Esophagus muscularis mucosa (tissue), 4 donors: ENCODE results near the gene PPP1R12B.
"Not testable (repeated sequence)": the region's sequence is repeated elsewhere in the genome, so short reads cannot be mapped to it uniquely, and the experiment has no call there.

Source experiments
- EP300 ChIP-seq: sonication (generic); formaldehyde crosslinking; IDR thresholded peaks from one replicate; pipeline ENCODE4 v1.6.1; 2017; ENCODE audit warnings: antibody characterized with exemption
- POLR2A ChIP-seq: fragments of 450-650 bp; IDR thresholded peaks from one replicate; pipeline ENCODE4 v1.6.1; 2017; ENCODE audit warnings: antibody characterized with exemption, moderate library complexity, mild to moderate bottlenecking, low read depth
- TF ChIP-seq, protein P1 (sequence below), 3 experiments: fragments of 200-600 bp in 2 of 3; fragments of 450-650 bp in 1 of 3; sonication (generic) in 2 of 3; IDR thresholded peaks; one replicate each; pipeline ENCODE4 v1.5.1; 2017 to 2019; ENCODE audit warnings: antibody characterized with exemption in 3 of 3, mild to moderate bottlenecking in 2 of 3, moderate library complexity in 1 of 3

DNA sequence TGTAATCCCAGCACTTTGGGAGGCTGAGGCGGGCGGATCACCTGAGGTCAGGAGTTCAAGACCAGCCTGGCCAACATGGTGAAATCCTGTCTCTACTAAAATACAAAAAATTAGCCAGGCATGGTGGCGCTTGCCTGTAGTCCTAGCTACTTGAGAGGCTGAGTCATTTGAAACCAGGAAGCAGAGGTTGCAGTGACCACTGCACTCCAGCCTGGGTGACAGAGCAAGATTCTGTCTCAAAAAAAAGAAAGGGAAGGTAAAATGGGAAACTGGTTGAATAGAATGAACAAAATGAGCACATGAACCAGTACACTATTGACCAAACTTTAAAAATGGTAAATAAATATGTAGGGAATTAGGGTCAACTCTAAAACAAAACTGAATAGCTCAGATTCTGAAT is 120.2 kb downstream of the PPP1R12B start:
- TF ChIP-seq, protein P1, sequence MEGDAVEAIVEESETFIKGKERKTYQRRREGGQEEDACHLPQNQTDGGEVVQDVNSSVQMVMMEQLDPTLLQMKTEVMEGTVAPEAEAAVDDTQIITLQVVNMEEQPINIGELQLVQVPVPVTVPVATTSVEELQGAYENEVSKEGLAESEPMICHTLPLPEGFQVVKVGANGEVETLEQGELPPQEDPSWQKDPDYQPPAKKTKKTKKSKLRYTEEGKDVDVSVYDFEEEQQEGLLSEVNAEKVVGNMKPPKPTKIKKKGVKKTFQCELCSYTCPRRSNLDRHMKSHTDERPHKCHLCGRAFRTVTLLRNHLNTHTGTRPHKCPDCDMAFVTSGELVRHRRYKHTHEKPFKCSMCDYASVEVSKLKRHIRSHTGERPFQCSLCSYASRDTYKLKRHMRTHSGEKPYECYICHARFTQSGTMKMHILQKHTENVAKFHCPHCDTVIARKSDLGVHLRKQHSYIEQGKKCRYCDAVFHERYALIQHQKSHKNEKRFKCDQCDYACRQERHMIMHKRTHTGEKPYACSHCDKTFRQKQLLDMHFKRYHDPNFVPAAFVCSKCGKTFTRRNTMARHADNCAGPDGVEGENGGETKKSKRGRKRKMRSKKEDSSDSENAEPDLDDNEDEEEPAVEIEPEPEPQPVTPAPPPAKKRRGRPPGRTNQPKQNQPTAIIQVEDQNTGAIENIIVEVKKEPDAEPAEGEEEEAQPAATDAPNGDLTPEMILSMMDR (IDR thresholded peaks at IDR 0.05): not testable (repeated sequence)
- not testable (repeated sequence) for TF ChIP-seq POLR2A, EP300
